ENCODE measurements around the gene LRCH1. TPM values are rescaled to one million over a fixed set of nuclear protein-coding genes. Genes with fewer than 3 reads are reported as not detected.

Gene LRCH1
- total and polyA plus RNA-seq, 2 of the 4 experiments (the other 2 are of a cell fraction): 7.0 to 8.8 TPM

- Histone ChIP-seq H3K23ac (ENCODE audit: low read depth, low read length) (no peak overlapping the region), H3K4me1 (ENCODE audit: control insufficient read depth, insufficient read depth, low read length) (peaks cover 7% of the 10 kb centered on the region), H3K9me3 (ENCODE audit: control insufficient read depth, insufficient read depth, low read length) (no peaks in the 10 kb centered on the region), H4K20me1 (ENCODE audit: insufficient read depth, low read length) (peaks cover 2% of the 10 kb centered on the region; the same call in 1 of the 2 replicates), H3K18ac (ENCODE audit: low read depth, low read length) (no peak overlapping the region), H3K9ac (ENCODE audit: low read depth, low read length) (no peak overlapping the region), H2BK120ac (ENCODE audit: low read depth, low read length) (no peak overlapping the region), H2BK15ac (ENCODE audit: low read depth, low read length) (no peak overlapping the region), H3K27ac (ENCODE audit: insufficient read depth, low read length) (no peak overlapping the region), H2BK5ac (ENCODE audit: low read depth, low read length, poor library complexity, severe bottlenecking) (no peak overlapping the region), H2AK5ac (ENCODE audit: low read depth, low read length) (no peak overlapping the region; the same call in 1 of the 2 replicates), H3K4ac (ENCODE audit: low read depth, low read length) (no peak overlapping the region), H2AK9ac (replicated peaks; ENCODE audit: low read depth, low read length, poor library complexity) (no peak overlapping the region), H3K4me2 (ENCODE audit: low read depth, low read length) (peak overlapping the region; percentile 1; the same call in 1 of the 2 replicates), H2AFZ (replicated peaks; ENCODE audit: low read length, poor library complexity) (no peak overlapping the region), H4K5ac (ENCODE audit: low read depth, low read length) (no peak overlapping the region), H3K36me3 (ENCODE audit: control insufficient read depth, insufficient read depth, low read length) (no peaks in the 10 kb centered on the region), H3K9me1 (ENCODE audit: insufficient read depth, low read length) (peaks cover 18% of the 10 kb centered on the region), H3K56ac (ENCODE audit: extremely low read depth, insufficient read depth, low read length) (no peak overlapping the region), H3K79me1 (ENCODE audit: low read depth in 1 of 2, low read length in 2 of 2) (peaks cover 19 to 52% of the 10 kb centered on the region in 2 experiments), H4K8ac (ENCODE audit: low read depth in 2 of 2, low read length in 2 of 2) (no peak overlapping the region), H3K14ac (replicated peaks; ENCODE audit: low read depth, low read length) (no peak overlapping the region), H3K4me3 (ENCODE audit: insufficient read depth, low read depth, low read length) (no peak overlapping the region), H2BK20ac (ENCODE audit: low read depth, low read length) (no peak overlapping the region), H3K27me3 (ENCODE audit: control insufficient read depth, insufficient read depth, low read length) (no peaks in the 10 kb centered on the region), H4K91ac (ENCODE audit: insufficient read depth, low read depth, low read length) (no peak overlapping the region)
- no peak for ATAC-seq (ENCODE audit: low read depth)
- intact Hi-C loops (cut with micrococcal nuclease): no loop called here
- BruUV-seq (replicated peaks): no TSS peak
- 80% methylated on average over 1 of the region's 3 CpGs; no CpG with 5 or more reads in 1 of the 2 experiments for WGBS, 2 experiments (ENCODE audit: extremely low coverage in 2 of 2, insufficient read length in 1 of 2)
- ChIA-PET CTCF (interaction anchor here (0.9 to 1.2 kb wide), 2 partner anchors 19 to 103 kb away, joined by 3 read pairs; no protein-coding TSS in a partner anchor), POLR2A (ENCODE audit: unreplicated experiment) (no interaction called here)
- dilution Hi-C loops (cut with HindIII; ENCODE audit: low sequenced_read_pairs, unreplicated experiment): no loop called here
- TF ChIP-seq USF2 (IDR thresholded peaks at IDR 0.05; ENCODE audit: low read depth, low read length) (no peak), MXI1 (IDR thresholded peaks at IDR 0.05; ENCODE audit: borderline replicate concordance, low read depth, low read length) (no peak), RCOR1 (IDR thresholded peaks at IDR 0.05; ENCODE audit: insufficient replicate concordance, low read length) (no peak), POLR2A (IDR thresholded peaks at IDR 0.05; ENCODE audit: low read depth, low read length) (no peak)
- no peak for DNase-seq
- in situ Hi-C loops (cut with MboI; ENCODE audit: low sequenced_read_pairs): no loop called here
These were observed 110.5 kb downstream of the LRCH1 start for GRCh38 chr13:46663206-46664037.
